K562 (cell line): ENCODE data around the gene FNDC11. TPM values are rescaled to one million over a fixed set of nuclear protein-coding genes. Genes with fewer than 3 reads are reported as not detected.
A peak's percentile ranks its signal among the peaks of the same experiment; 100 is the strongest.

Experiments used
- DIDO1 ChIP-seq: fragments of 450-650 bp; IDR thresholded peaks from 2 replicates; pipeline ENCODE4 v1.6.1; 2016; ENCODE audit warnings: low read depth, missing biosample characterization, missing genetic modification characterization
- ESRRA ChIP-seq: fragments of 450-650 bp; IDR thresholded peaks from 2 replicates; pipeline ENCODE4 v1.6.1; 2014; ENCODE audit warnings: low read depth, mild to moderate bottlenecking, moderate library complexity, borderline replicate concordance
- FOXK1 ChIP-seq: sonication (generic); formaldehyde crosslinking; IDR thresholded peaks from 2 replicates; pipeline ENCODE4 v1.8.0; 2022; ENCODE audit warnings: missing genetic modification reagents, mild to moderate bottlenecking, borderline replicate concordance
- NR2C2 ChIP-seq, 2 experiments: fragments of 200-800 bp in 1 of 2; sonication (Bioruptor generic) in 1 of 2; sonication (generic) in 1 of 2; formaldehyde crosslinking in 1 of 2; IDR thresholded peaks; 2 replicates each; pipeline versions ENCODE4 v1.6.1 to v1.8.0; 2016 to 2022; ENCODE audit warnings: mild to moderate bottlenecking in 1 of 2, missing compliant biosample characterization in 1 of 2, missing genetic modification characterization in 1 of 2, missing genetic modification reagents in 1 of 2
- SRSF9 ChIP-seq: fragments of 200-400 bp; formaldehyde crosslinking; IDR thresholded peaks from 2 replicates; pipeline ENCODE4 v1.6.1; 2017; ENCODE audit warnings: low read depth, low read length, borderline replicate concordance
- TAF15 ChIP-seq: fragments of 200-400 bp; formaldehyde crosslinking; IDR thresholded peaks from 2 replicates; pipeline ENCODE4 v1.6.1; 2017; ENCODE audit warnings: mild to moderate bottlenecking, low read depth, low read length, moderate library complexity
- TRIM24 ChIP-seq, 2 experiments: fragments of 450-650 bp; IDR thresholded peaks; 2 replicates each; pipeline ENCODE4 v1.6.1; 2016
- ZNF561 ChIP-seq: fragments of 450-650 bp; formaldehyde crosslinking; conservative IDR thresholded peaks from 2 replicates; pipeline ENCODE4 v1.4.0; 2020; ENCODE audit warnings: mild to moderate bottlenecking, moderate library complexity
- ZNF740 ChIP-seq, 3 experiments: fragments of 200-800 bp in 1 of 3; sonication (Bioruptor generic) in 1 of 3; sonication (generic) in 1 of 3; formaldehyde crosslinking in 1 of 3; IDR thresholded peaks; 2 replicates each; pipeline versions ENCODE4 v1.6.1 to v1.8.0; 2016 to 2022; ENCODE audit warnings: mild to moderate bottlenecking in 2 of 3, missing compliant biosample characterization in 2 of 3, missing genetic modification characterization in 2 of 3, missing genetic modification reagents in 1 of 3
- ZSCAN29 ChIP-seq: fragments of 450-650 bp; IDR thresholded peaks from 2 replicates; pipeline ENCODE4 v1.6.1; 2017
- polyA plus RNA-seq, 8 experiments: library from polyadenylated mRNA; depleted of rRNA in 4 of 8; stranded (reverse) in 5 of 8; unstranded in 3 of 8; fragments of >200 nt; fragmentation: Nextera tagmentation in 2 of 8; fragmentation: Illumina TruSeq in 1 of 8; extraction: Ambion mirVana in 2 of 8; extraction: Trizol in 1 of 8; gene quantifications; 2 replicates each; pipeline versions ENCODE4 v1.2.1 to v1.2.3, GENCODE V29; 2011 to 2014; ENCODE audit warnings: inconsistent platforms in 1 of 8, missing spikeins in 1 of 8
- total RNA-seq, 7 experiments: library from RNA; depleted of rRNA in 6 of 7; stranded (reverse); fragments of >200 nt in 6 of 7; fragmentation: Illumina TruSeq in 2 of 7; extraction: Trizol in 2 of 7; gene quantifications; 2 replicates each; pipeline versions ENCODE4 v1.2.1 to v1.2.3, GENCODE V29; 2011 to 2021; ENCODE audit warnings: low replicate concordance in 1 of 7
- TF ChIP-seq, protein P1 (sequence below): fragments of 450-650 bp; IDR thresholded peaks from 2 replicates; pipeline ENCODE4 v1.6.1; 2016; ENCODE audit warnings: mild to moderate bottlenecking, moderate library complexity
- TF ChIP-seq, protein P2 (sequence below), 2 experiments: IDR thresholded peaks; 2 replicates each; pipeline ENCODE4 v1.6.1; 2011; ENCODE audit warnings: borderline replicate concordance in 1 of 2, control low read depth in 1 of 2, low read depth in 1 of 2, low read length in 1 of 2, mild to moderate bottlenecking in 1 of 2, mixed read lengths in 1 of 2, moderate library complexity in 1 of 2; ENCODE audit not compliant: insufficient read depth in 1 of 2, insufficient read length in 1 of 2, poor library complexity in 1 of 2, severe bottlenecking in 1 of 2; ENCODE audit errors: extremely low read depth in 1 of 2

Gene FNDC11
- total and polyA plus RNA-seq, 9 of the 15 experiments (the other 6 are each of a cell fraction or from before 2014, with no cell fraction given), result 0.08 to 2.3 (median 0.64) TPM; not detected in 2

- TF ChIP-seq, protein P1, sequence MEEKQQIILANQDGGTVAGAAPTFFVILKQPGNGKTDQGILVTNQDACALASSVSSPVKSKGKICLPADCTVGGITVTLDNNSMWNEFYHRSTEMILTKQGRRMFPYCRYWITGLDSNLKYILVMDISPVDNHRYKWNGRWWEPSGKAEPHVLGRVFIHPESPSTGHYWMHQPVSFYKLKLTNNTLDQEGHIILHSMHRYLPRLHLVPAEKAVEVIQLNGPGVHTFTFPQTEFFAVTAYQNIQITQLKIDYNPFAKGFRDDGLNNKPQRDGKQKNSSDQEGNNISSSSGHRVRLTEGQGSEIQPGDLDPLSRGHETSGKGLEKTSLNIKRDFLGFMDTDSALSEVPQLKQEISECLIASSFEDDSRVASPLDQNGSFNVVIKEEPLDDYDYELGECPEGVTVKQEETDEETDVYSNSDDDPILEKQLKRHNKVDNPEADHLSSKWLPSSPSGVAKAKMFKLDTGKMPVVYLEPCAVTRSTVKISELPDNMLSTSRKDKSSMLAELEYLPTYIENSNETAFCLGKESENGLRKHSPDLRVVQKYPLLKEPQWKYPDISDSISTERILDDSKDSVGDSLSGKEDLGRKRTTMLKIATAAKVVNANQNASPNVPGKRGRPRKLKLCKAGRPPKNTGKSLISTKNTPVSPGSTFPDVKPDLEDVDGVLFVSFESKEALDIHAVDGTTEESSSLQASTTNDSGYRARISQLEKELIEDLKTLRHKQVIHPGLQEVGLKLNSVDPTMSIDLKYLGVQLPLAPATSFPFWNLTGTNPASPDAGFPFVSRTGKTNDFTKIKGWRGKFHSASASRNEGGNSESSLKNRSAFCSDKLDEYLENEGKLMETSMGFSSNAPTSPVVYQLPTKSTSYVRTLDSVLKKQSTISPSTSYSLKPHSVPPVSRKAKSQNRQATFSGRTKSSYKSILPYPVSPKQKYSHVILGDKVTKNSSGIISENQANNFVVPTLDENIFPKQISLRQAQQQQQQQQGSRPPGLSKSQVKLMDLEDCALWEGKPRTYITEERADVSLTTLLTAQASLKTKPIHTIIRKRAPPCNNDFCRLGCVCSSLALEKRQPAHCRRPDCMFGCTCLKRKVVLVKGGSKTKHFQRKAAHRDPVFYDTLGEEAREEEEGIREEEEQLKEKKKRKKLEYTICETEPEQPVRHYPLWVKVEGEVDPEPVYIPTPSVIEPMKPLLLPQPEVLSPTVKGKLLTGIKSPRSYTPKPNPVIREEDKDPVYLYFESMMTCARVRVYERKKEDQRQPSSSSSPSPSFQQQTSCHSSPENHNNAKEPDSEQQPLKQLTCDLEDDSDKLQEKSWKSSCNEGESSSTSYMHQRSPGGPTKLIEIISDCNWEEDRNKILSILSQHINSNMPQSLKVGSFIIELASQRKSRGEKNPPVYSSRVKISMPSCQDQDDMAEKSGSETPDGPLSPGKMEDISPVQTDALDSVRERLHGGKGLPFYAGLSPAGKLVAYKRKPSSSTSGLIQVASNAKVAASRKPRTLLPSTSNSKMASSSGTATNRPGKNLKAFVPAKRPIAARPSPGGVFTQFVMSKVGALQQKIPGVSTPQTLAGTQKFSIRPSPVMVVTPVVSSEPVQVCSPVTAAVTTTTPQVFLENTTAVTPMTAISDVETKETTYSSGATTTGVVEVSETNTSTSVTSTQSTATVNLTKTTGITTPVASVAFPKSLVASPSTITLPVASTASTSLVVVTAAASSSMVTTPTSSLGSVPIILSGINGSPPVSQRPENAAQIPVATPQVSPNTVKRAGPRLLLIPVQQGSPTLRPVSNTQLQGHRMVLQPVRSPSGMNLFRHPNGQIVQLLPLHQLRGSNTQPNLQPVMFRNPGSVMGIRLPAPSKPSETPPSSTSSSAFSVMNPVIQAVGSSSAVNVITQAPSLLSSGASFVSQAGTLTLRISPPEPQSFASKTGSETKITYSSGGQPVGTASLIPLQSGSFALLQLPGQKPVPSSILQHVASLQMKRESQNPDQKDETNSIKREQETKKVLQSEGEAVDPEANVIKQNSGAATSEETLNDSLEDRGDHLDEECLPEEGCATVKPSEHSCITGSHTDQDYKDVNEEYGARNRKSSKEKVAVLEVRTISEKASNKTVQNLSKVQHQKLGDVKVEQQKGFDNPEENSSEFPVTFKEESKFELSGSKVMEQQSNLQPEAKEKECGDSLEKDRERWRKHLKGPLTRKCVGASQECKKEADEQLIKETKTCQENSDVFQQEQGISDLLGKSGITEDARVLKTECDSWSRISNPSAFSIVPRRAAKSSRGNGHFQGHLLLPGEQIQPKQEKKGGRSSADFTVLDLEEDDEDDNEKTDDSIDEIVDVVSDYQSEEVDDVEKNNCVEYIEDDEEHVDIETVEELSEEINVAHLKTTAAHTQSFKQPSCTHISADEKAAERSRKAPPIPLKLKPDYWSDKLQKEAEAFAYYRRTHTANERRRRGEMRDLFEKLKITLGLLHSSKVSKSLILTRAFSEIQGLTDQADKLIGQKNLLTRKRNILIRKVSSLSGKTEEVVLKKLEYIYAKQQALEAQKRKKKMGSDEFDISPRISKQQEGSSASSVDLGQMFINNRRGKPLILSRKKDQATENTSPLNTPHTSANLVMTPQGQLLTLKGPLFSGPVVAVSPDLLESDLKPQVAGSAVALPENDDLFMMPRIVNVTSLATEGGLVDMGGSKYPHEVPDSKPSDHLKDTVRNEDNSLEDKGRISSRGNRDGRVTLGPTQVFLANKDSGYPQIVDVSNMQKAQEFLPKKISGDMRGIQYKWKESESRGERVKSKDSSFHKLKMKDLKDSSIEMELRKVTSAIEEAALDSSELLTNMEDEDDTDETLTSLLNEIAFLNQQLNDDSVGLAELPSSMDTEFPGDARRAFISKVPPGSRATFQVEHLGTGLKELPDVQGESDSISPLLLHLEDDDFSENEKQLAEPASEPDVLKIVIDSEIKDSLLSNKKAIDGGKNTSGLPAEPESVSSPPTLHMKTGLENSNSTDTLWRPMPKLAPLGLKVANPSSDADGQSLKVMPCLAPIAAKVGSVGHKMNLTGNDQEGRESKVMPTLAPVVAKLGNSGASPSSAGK, result no peak
- TF ChIP-seq, protein P2, sequence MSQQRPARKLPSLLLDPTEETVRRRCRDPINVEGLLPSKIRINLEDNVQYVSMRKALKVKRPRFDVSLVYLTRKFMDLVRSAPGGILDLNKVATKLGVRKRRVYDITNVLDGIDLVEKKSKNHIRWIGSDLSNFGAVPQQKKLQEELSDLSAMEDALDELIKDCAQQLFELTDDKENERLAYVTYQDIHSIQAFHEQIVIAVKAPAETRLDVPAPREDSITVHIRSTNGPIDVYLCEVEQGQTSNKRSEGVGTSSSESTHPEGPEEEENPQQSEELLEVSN (IDR thresholded peaks at IDR 0.05; ENCODE audit: borderline replicate concordance in 1 of 2, extremely low read depth in 1 of 2, insufficient read depth in 1 of 2, insufficient read length in 1 of 2, low read depth in 1 of 2, low read length in 1 of 2, poor library complexity in 1 of 2, severe bottlenecking in 1 of 2), result peak in 1 of 2 experiments; percentile 62
- TF ChIP-seq ZNF740 (CRISPR knock-in tag; IDR thresholded peaks at IDR 0.05) (0 out of 2 replicates have a peak, but pooled peaks have one; percentile 38), ZNF740 (tag; IDR thresholded peaks at IDR 0.05) (no peak), TRIM24 (IDR thresholded peaks at IDR 0.05) (0 out of 4 replicates have a peak, but pooled peaks of 1 of the 2 experiments have one; percentile 11), DIDO1 (no peak), TAF15 (no peak), ESRRA (no peak), FOXK1 (no peak), ZSCAN29 (no peak), NR2C2 (CRISPR knock-in tag; IDR thresholded peaks at IDR 0.05) (no peak), NR2C2 (tag; IDR thresholded peaks at IDR 0.05) (no peak), SRSF9 (no peak), ZNF561 (CRISPR knock-in tag) (no peak)
Observed at GRCh38 chr20:63574156-63574828, 20.3 kb downstream of the FNDC11 start, which contains the start of gene HELZ2 (continued).
